SK-N-SH treated with all-trans-retinoic acid at 6 μM for 48 hours (cell line): ENCODE results near the gene PXMP2.

Experiments
- ATAC-seq: fragments of 200-7000 bp; cut with Tn5 transposase; 3 replicates; pipeline ENCODE4 v1.9.1; 2020; ENCODE audit warnings: mild to moderate bottlenecking, moderate library complexity
- ARNTL ChIP-seq: fragments of 450-650 bp; formaldehyde crosslinking; IDR thresholded peaks from 2 replicates; pipeline ENCODE4 v1.5.0; 2020; ENCODE audit warnings: low read depth, mild to moderate bottlenecking, moderate library complexity, borderline replicate concordance
- BACH2 ChIP-seq: fragments of 250-450 bp; sonication (Bioruptor Pico); IDR thresholded peaks from 2 replicates; pipeline ENCODE4 v1.9.0; 2021; ENCODE audit warnings: mild to moderate bottlenecking, borderline replicate concordance
- CSDC2 ChIP-seq: fragments of 250-450 bp; sonication (Bioruptor Pico); IDR thresholded peaks from 2 replicates; pipeline ENCODE4 v1.5.0; 2020; ENCODE audit warnings: mild to moderate bottlenecking, moderate library complexity
- ESRRG ChIP-seq: fragments of 250-450 bp; sonication (Bioruptor Pico); IDR thresholded peaks from 2 replicates; pipeline ENCODE4 v1.6.1; 2021; ENCODE audit warnings: mild to moderate bottlenecking
- GLIS3 ChIP-seq: fragments of 250-450 bp; sonication (Bioruptor Pico); IDR thresholded peaks from 2 replicates; pipeline ENCODE4 v1.5.0; 2020; ENCODE audit warnings: mild to moderate bottlenecking, moderate library complexity
- ISL1 ChIP-seq: fragments of 250-450 bp; sonication (Bioruptor Pico); IDR thresholded peaks from 2 replicates; pipeline ENCODE4 v2.1.2; 2022; ENCODE audit warnings: mild to moderate bottlenecking, moderate library complexity
- OSR1 ChIP-seq: fragments of 250-450 bp; sonication (Bioruptor Pico); IDR thresholded peaks from 2 replicates; pipeline ENCODE4 v1.8.0; 2022; ENCODE audit warnings: moderate library complexity, mild to moderate bottlenecking, inconsistent platforms
- PPARA ChIP-seq: fragments of 250-450 bp; sonication (Bioruptor Pico); IDR thresholded peaks from 2 replicates; pipeline ENCODE4 v1.5.0; 2020; ENCODE audit warnings: mild to moderate bottlenecking, borderline replicate concordance
- RARB ChIP-seq: fragments of 250-450 bp; sonication (Bioruptor Pico); IDR thresholded peaks from 2 replicates; pipeline ENCODE4 v1.8.0; 2021; ENCODE audit warnings: mild to moderate bottlenecking, moderate library complexity
- SNAI2 ChIP-seq: fragments of 250-450 bp; sonication (Bioruptor Pico); IDR thresholded peaks from 2 replicates; pipeline ENCODE4 v1.5.0; 2020; ENCODE audit warnings: mild to moderate bottlenecking, moderate library complexity
- TCF4 ChIP-seq: fragments of 250-450 bp; sonication (Bioruptor Pico); IDR thresholded peaks from 2 replicates; pipeline ENCODE4 v1.8.0; 2021; ENCODE audit warnings: mild to moderate bottlenecking, moderate library complexity, borderline replicate concordance
- TOX ChIP-seq: fragments of 250-450 bp; sonication (Bioruptor Pico); IDR thresholded peaks from 2 replicates; pipeline ENCODE4 v1.8.0; 2021; ENCODE audit warnings: mild to moderate bottlenecking, moderate library complexity, borderline replicate concordance
- ZC3H10 ChIP-seq: fragments of 250-450 bp; sonication (Bioruptor Pico); IDR thresholded peaks from 2 replicates; pipeline ENCODE4 v1.5.1; 2021; ENCODE audit warnings: mild to moderate bottlenecking, moderate library complexity
- ZFP3 ChIP-seq: fragments of 250-450 bp; sonication (Bioruptor Pico); IDR thresholded peaks from 2 replicates; pipeline ENCODE4 v1.5.0; 2020; ENCODE audit warnings: mild to moderate bottlenecking, moderate library complexity
- ZFP30 ChIP-seq: fragments of 450-650 bp; formaldehyde crosslinking; IDR thresholded peaks from 2 replicates; pipeline ENCODE4 v1.5.0; 2022; ENCODE audit warnings: mild to moderate bottlenecking, moderate library complexity
- ZNF565 ChIP-seq: fragments of 450-650 bp; formaldehyde crosslinking; conservative IDR thresholded peaks from 2 replicates; pipeline ENCODE4 v1.5.0; 2020; ENCODE audit warnings: low read depth, mild to moderate bottlenecking, moderate library complexity
- ZNF70 ChIP-seq: fragments of 450-650 bp; formaldehyde crosslinking; IDR thresholded peaks from 2 replicates; pipeline ENCODE4 v1.5.0; 2020; ENCODE audit warnings: mild to moderate bottlenecking, moderate library complexity
- ZNF8 ChIP-seq: fragments of 450-650 bp; formaldehyde crosslinking; IDR thresholded peaks from 2 replicates; pipeline ENCODE4 v1.5.0; 2020; ENCODE audit warnings: mild to moderate bottlenecking, moderate library complexity
- TF ChIP-seq, protein P1 (sequence below): fragments of 250-450 bp; sonication (Bioruptor Pico); IDR thresholded peaks from 2 replicates; pipeline ENCODE4 v1.8.0; 2020; ENCODE audit warnings: mild to moderate bottlenecking, moderate library complexity, borderline replicate concordance
- TF ChIP-seq, protein P2 (sequence below): fragments of 250-450 bp; sonication (Bioruptor Pico); IDR thresholded peaks from 2 replicates; pipeline ENCODE4 v1.5.0; 2020; ENCODE audit warnings: mild to moderate bottlenecking, moderate library complexity
- TF ChIP-seq, protein P3 (sequence below): fragments of 250-450 bp; sonication (Bioruptor Pico); IDR thresholded peaks from 2 replicates; pipeline ENCODE4 v1.8.0; 2021; ENCODE audit warnings: low read depth, mild to moderate bottlenecking, moderate library complexity, borderline replicate concordance
- TF ChIP-seq, protein P4 (sequence below): fragments of 250-450 bp; sonication (Bioruptor Pico); IDR thresholded peaks from 2 replicates; pipeline ENCODE4 v1.5.1; 2021; ENCODE audit warnings: mild to moderate bottlenecking, moderate library complexity
- TF ChIP-seq, protein P5 (sequence below): fragments of 250-450 bp; sonication (Bioruptor Pico); IDR thresholded peaks from 2 replicates; pipeline ENCODE4 v1.5.1; 2020; ENCODE audit warnings: low read depth, mild to moderate bottlenecking, moderate library complexity

PXMP2 gene

DNA sequence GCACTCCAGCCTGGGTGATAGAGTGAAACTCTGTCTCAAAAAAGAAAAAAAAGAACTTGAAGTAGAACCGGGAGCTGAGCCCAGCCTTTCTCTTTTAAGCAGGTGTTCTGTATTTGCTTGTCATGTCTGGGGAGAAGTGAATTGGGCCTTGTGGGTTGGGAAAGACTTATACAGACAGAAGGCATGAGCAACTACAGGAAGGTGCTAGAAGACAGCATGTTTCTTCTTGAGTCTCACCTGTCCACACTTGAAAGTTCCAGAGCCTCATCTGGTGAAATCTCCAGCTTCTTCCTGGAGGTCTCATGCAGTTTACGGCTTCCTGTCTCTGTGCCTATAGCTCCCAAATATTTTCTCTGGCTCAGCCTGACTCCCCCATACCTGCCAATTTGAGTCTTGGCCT lies 25.7 kb downstream of the PXMP2 start:
- TF ChIP-seq CSDC2 (CRISPR knock-in tag) (no peak), ISL1 (CRISPR knock-in tag) (no peak), ZNF8 (CRISPR knock-in tag) (no peak), ZFP3 (no peak), ZNF565 (CRISPR knock-in tag) (no peak), BACH2 (no peak), ARNTL (CRISPR knock-in tag) (no peak), ZFP30 (CRISPR knock-in tag) (no peak), GLIS3 (CRISPR knock-in tag) (no peak), ZNF70 (CRISPR knock-in tag) (no peak), PPARA (CRISPR knock-in tag) (no peak), TOX (no peak), ESRRG (no peak), RARB (no peak)
- TF ChIP-seq, protein P1, sequence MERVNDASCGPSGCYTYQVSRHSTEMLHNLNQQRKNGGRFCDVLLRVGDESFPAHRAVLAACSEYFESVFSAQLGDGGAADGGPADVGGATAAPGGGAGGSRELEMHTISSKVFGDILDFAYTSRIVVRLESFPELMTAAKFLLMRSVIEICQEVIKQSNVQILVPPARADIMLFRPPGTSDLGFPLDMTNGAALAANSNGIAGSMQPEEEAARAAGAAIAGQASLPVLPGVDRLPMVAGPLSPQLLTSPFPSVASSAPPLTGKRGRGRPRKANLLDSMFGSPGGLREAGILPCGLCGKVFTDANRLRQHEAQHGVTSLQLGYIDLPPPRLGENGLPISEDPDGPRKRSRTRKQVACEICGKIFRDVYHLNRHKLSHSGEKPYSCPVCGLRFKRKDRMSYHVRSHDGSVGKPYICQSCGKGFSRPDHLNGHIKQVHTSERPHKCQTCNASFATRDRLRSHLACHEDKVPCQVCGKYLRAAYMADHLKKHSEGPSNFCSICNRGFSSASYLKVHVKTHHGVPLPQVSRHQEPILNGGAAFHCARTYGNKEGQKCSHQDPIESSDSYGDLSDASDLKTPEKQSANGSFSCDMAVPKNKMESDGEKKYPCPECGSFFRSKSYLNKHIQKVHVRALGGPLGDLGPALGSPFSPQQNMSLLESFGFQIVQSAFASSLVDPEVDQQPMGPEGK (CRISPR knock-in tag) = no peak
- TF ChIP-seq, protein P2, sequence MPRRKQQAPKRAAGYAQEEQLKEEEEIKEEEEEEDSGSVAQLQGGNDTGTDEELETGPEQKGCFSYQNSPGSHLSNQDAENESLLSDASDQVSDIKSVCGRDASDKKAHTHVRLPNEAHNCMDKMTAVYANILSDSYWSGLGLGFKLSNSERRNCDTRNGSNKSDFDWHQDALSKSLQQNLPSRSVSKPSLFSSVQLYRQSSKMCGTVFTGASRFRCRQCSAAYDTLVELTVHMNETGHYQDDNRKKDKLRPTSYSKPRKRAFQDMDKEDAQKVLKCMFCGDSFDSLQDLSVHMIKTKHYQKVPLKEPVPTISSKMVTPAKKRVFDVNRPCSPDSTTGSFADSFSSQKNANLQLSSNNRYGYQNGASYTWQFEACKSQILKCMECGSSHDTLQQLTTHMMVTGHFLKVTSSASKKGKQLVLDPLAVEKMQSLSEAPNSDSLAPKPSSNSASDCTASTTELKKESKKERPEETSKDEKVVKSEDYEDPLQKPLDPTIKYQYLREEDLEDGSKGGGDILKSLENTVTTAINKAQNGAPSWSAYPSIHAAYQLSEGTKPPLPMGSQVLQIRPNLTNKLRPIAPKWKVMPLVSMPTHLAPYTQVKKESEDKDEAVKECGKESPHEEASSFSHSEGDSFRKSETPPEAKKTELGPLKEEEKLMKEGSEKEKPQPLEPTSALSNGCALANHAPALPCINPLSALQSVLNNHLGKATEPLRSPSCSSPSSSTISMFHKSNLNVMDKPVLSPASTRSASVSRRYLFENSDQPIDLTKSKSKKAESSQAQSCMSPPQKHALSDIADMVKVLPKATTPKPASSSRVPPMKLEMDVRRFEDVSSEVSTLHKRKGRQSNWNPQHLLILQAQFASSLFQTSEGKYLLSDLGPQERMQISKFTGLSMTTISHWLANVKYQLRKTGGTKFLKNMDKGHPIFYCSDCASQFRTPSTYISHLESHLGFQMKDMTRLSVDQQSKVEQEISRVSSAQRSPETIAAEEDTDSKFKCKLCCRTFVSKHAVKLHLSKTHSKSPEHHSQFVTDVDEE (CRISPR knock-in tag) = no peak
- TF ChIP-seq, all 23 proteins: peak for 0
- no peak for ATAC-seq

DNA sequence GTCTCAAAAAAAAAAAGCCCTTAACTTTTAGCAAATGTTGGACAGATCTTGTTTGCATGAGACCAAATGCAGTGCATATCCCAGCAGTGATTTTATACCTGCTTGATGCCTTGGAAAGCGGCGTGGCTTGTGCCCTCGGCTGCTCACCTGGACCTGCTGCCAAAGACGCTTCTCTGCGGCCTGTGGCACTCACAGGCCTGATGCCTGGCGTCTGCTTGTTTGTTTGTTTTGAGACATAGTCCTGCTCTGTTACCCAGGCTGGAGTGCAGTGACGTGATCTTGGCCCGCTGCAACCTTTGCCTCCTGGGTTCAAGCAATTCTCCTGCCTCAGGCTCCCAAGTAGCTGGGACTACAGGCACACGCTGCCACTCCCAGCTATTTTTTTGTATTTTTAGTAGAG lies 28.5 kb downstream of the PXMP2 start:
- no peak for ATAC-seq
- TF ChIP-seq TOX (no peak), GLIS3 (CRISPR knock-in tag) (no peak), ZFP30 (CRISPR knock-in tag) (no peak), TCF4 (CRISPR knock-in tag) (no peak), ISL1 (CRISPR knock-in tag) (no peak), SNAI2 (CRISPR knock-in tag) (no peak), ZNF565 (CRISPR knock-in tag) (no peak), ARNTL (CRISPR knock-in tag) (no peak), RARB (no peak), OSR1 (CRISPR knock-in tag) (no peak), ZC3H10 (no peak), ZNF8 (CRISPR knock-in tag) (no peak), PPARA (CRISPR knock-in tag) (no peak), ESRRG (no peak), ZFP3 (no peak)
- TF ChIP-seq, protein P3, sequence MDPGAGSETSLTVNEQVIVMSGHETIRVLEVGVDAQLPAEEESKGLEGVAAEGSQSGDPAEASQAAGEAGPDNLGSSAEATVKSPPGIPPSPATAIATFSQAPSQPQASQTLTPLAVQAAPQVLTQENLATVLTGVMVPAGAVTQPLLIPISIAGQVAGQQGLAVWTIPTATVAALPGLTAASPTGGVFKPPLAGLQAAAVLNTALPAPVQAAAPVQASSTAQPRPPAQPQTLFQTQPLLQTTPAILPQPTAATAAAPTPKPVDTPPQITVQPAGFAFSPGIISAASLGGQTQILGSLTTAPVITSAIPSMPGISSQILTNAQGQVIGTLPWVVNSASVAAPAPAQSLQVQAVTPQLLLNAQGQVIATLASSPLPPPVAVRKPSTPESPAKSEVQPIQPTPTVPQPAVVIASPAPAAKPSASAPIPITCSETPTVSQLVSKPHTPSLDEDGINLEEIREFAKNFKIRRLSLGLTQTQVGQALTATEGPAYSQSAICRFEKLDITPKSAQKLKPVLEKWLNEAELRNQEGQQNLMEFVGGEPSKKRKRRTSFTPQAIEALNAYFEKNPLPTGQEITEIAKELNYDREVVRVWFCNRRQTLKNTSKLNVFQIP (CRISPR knock-in tag) = no peak
- TF ChIP-seq, protein P1 (CRISPR knock-in tag) = no peak
- TF ChIP-seq, protein P2 (CRISPR knock-in tag) = no peak
- TF ChIP-seq, protein P4, sequence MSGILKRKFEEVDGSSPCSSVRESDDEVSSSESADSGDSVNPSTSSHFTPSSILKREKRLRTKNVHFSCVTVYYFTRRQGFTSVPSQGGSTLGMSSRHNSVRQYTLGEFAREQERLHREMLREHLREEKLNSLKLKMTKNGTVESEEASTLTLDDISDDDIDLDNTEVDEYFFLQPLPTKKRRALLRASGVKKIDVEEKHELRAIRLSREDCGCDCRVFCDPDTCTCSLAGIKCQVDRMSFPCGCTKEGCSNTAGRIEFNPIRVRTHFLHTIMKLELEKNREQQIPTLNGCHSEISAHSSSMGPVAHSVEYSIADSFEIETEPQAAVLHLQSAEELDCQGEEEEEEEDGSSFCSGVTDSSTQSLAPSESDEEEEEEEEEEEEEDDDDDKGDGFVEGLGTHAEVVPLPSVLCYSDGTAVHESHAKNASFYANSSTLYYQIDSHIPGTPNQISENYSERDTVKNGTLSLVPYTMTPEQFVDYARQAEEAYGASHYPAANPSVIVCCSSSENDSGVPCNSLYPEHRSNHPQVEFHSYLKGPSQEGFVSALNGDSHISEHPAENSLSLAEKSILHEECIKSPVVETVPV (CRISPR knock-in tag) = no peak
- TF ChIP-seq, protein P5, sequence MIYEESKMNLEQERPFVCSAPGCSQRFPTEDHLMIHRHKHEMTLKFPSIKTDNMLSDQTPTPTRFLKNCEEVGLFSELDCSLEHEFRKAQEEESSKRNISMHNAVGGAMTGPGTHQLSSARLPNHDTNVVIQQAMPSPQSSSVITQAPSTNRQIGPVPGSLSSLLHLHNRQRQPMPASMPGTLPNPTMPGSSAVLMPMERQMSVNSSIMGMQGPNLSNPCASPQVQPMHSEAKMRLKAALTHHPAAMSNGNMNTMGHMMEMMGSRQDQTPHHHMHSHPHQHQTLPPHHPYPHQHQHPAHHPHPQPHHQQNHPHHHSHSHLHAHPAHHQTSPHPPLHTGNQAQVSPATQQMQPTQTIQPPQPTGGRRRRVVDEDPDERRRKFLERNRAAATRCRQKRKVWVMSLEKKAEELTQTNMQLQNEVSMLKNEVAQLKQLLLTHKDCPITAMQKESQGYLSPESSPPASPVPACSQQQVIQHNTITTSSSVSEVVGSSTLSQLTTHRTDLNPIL (CRISPR knock-in tag) = no peak
